SK-N-SH treated with all-trans-retinoic acid at 6 μM for 48 hours (cell line): ENCODE measurements around the gene GRID1.
"Not testable (repeated sequence)": the region's sequence is repeated elsewhere in the genome, so short reads cannot be mapped to it uniquely, and the experiment has no call there.

Source experiments
- BACH2 ChIP-seq: fragments of 250-450 bp; sonication (Bioruptor Pico); IDR thresholded peaks from 2 replicates; pipeline ENCODE4 v1.9.0; 2021; ENCODE audit warnings: mild to moderate bottlenecking, borderline replicate concordance
- CREB5 ChIP-seq: fragments of 250-450 bp; sonication (Bioruptor Pico); IDR thresholded peaks from 2 replicates; pipeline ENCODE4 v1.5.1; 2020; ENCODE audit warnings: low read depth, mild to moderate bottlenecking, moderate library complexity
- CSRNP3 ChIP-seq: fragments of 250-450 bp; sonication (Bioruptor Pico); IDR thresholded peaks from 2 replicates; pipeline ENCODE4 v1.5.1; 2021; ENCODE audit warnings: mild to moderate bottlenecking, moderate library complexity
- ESRRG ChIP-seq: fragments of 250-450 bp; sonication (Bioruptor Pico); IDR thresholded peaks from 2 replicates; pipeline ENCODE4 v1.6.1; 2021; ENCODE audit warnings: mild to moderate bottlenecking
- GLIS3 ChIP-seq: fragments of 250-450 bp; sonication (Bioruptor Pico); IDR thresholded peaks from 2 replicates; pipeline ENCODE4 v1.5.0; 2020; ENCODE audit warnings: mild to moderate bottlenecking, moderate library complexity
- PATZ1 ChIP-seq: fragments of 250-450 bp; sonication (Bioruptor Pico); IDR thresholded peaks from 2 replicates; pipeline ENCODE4 v1.8.0; 2020; ENCODE audit warnings: mild to moderate bottlenecking, moderate library complexity, borderline replicate concordance
- PPARA ChIP-seq: fragments of 250-450 bp; sonication (Bioruptor Pico); IDR thresholded peaks from 2 replicates; pipeline ENCODE4 v1.5.0; 2020; ENCODE audit warnings: mild to moderate bottlenecking, borderline replicate concordance
- RARB ChIP-seq: fragments of 250-450 bp; sonication (Bioruptor Pico); IDR thresholded peaks from 2 replicates; pipeline ENCODE4 v1.8.0; 2021; ENCODE audit warnings: mild to moderate bottlenecking, moderate library complexity
- TOX ChIP-seq: fragments of 250-450 bp; sonication (Bioruptor Pico); IDR thresholded peaks from 2 replicates; pipeline ENCODE4 v1.8.0; 2021; ENCODE audit warnings: mild to moderate bottlenecking, moderate library complexity, borderline replicate concordance
- ZFP3 ChIP-seq: fragments of 250-450 bp; sonication (Bioruptor Pico); IDR thresholded peaks from 2 replicates; pipeline ENCODE4 v1.5.0; 2020; ENCODE audit warnings: mild to moderate bottlenecking, moderate library complexity
- ZNF565 ChIP-seq: fragments of 450-650 bp; formaldehyde crosslinking; conservative IDR thresholded peaks from 2 replicates; pipeline ENCODE4 v1.5.0; 2020; ENCODE audit warnings: low read depth, mild to moderate bottlenecking, moderate library complexity
- ZNF8 ChIP-seq: fragments of 450-650 bp; formaldehyde crosslinking; IDR thresholded peaks from 2 replicates; pipeline ENCODE4 v1.5.0; 2020; ENCODE audit warnings: mild to moderate bottlenecking, moderate library complexity

DNA sequence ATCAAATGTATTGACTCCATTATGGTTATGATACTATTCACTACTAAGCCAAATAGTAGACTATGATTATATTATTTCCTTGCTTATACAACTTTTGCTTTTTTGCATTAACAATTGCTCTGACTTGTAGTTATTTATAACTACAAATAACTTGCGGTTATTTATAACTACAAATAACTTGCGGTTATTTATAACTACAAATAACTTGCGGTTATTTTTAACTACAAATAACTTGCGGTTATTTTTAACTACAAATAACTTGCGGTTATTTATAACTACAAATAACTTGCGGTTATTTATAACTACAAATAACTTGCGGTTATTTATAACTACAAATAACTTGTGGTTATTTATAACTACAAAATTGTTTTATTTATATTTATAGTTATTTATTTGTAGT, 436.6 kb downstream of the GRID1 start:
- not testable (repeated sequence) for TF ChIP-seq ZNF8 (CRISPR knock-in tag); CREB5 (CRISPR knock-in tag); PATZ1 (CRISPR knock-in tag); BACH2 (CRISPR knock-in tag); TOX (CRISPR knock-in tag); RARB (CRISPR knock-in tag); PPARA (CRISPR knock-in tag); GLIS3; CSRNP3 (CRISPR knock-in tag); ESRRG (CRISPR knock-in tag); ZFP3 (CRISPR knock-in tag); ZNF565 (CRISPR knock-in tag)
